H1 (cell line): ENCODE results near the gene CAMK2B. TPM values are rescaled to one million over a fixed set of nuclear protein-coding genes. Genes with fewer than 3 reads are reported as not detected.

Experiments used
- CTCF ChIA-PET: fragments of 300-600 bp; sonication (Branson Sonifier 250); formaldehyde crosslinking; loops from one replicate; lab custom pipeline; 2021; ENCODE audit not compliant: partially characterized antibody; lab: Charles Lee
- POLR2A ChIA-PET: fragments of 300-600 bp; sonication (Branson Sonifier 250); formaldehyde crosslinking; loops from one replicate; lab custom pipeline; 2021; ENCODE audit warnings: inconsistent platforms; ENCODE audit not compliant: partially characterized antibody; lab: Charles Lee
- DNase-seq, 2 experiments: peaks; one replicate each; pipeline versions ENCODE4 v3.0.0 to v3.0.0-alpha.2; 2010 to 2022; ENCODE audit warnings: low spot score in 2 of 2, low read depth in 1 of 2, mixed read lengths in 1 of 2
- FAIRE-seq: peaks from 2 replicates; lab custom pipeline; 2011; peaks lifted over from hg19 to GRCh38; lab: Jason Lieb, UNC
- H2AFZ ChIP-seq: 2 replicates; pipeline ENCODE4 v1.8.1; 2012; ENCODE audit warnings: low read length, inconsistent platforms
- H2AK5ac ChIP-seq: 2 replicates; pipeline ENCODE4 v1.6.1; 2013; ENCODE audit warnings: low read depth, low read length
- H2BK120ac ChIP-seq: replicated peaks from 2 replicates; pipeline ENCODE3; 2013; ENCODE audit warnings: low read depth, low read length, inconsistent platforms
- H2BK12ac ChIP-seq: 2 replicates; pipeline ENCODE4 v1.6.1; 2013; ENCODE audit warnings: low read depth, low read length
- H2BK15ac ChIP-seq: 2 replicates; pipeline ENCODE4 v1.6.1; 2013; ENCODE audit warnings: low read length
- H2BK20ac ChIP-seq: 2 replicates; pipeline ENCODE4 v1.6.1; 2013; ENCODE audit warnings: low read length
- H2BK5ac ChIP-seq: 2 replicates; pipeline ENCODE4 v1.6.1; 2013; ENCODE audit warnings: low read depth, low read length
- H3K14ac ChIP-seq: 2 replicates; pipeline ENCODE4 v1.6.1; 2013; ENCODE audit warnings: inconsistent platforms; ENCODE audit not compliant: insufficient read length
- H3K18ac ChIP-seq: 2 replicates; pipeline ENCODE4 v1.6.1; 2013; ENCODE audit warnings: low read length; ENCODE audit errors: extremely low read depth
- H3K23ac ChIP-seq: 2 replicates; pipeline ENCODE4 v1.6.1; 2013; ENCODE audit warnings: inconsistent platforms; ENCODE audit not compliant: insufficient read length
- H3K23me2 ChIP-seq: 2 replicates; pipeline ENCODE4 v1.6.1; 2013; ENCODE audit warnings: low read depth, low read length
- H3K27ac ChIP-seq: 2 replicates; pipeline ENCODE4 v1.6.1; 2011; ENCODE audit warnings: low read depth, low read length, inconsistent platforms
- H3K27me3 ChIP-seq, 4 experiments: replicated peaks in 1 of 4; 1 replicate in 1 of 4; 2 replicates in 3 of 4; pipeline versions ENCODE4 v1.6.1 to v1.8.1; 2011 to 2013; ENCODE audit warnings: low read length in 3 of 4, mild to moderate bottlenecking in 3 of 4, inconsistent platforms in 2 of 4, mixed read lengths in 2 of 4, moderate library complexity in 1 of 4; ENCODE audit not compliant: control insufficient read depth in 3 of 4, insufficient read depth in 3 of 4; ENCODE audit errors: extremely low read depth in 1 of 4
- H3K36me3 ChIP-seq, 4 experiments: 2 replicates each; pipeline versions ENCODE4 v1.6.1 to v1.8.1; 2011 to 2013; ENCODE audit warnings: mild to moderate bottlenecking in 4 of 4, low read length in 3 of 4, moderate library complexity in 2 of 4, control low read depth in 1 of 4, inconsistent platforms in 1 of 4; ENCODE audit not compliant: insufficient read depth in 4 of 4, control insufficient read depth in 2 of 4
- H3K4ac ChIP-seq: replicated peaks from 2 replicates; pipeline ENCODE3; 2013; ENCODE audit warnings: low read length, low read depth, mixed read lengths, inconsistent platforms; ENCODE audit not compliant: insufficient read length
- H3K4me1 ChIP-seq, 4 experiments: replicated peaks in 1 of 4; 1 replicate in 1 of 4; 2 replicates in 3 of 4; pipeline versions ENCODE4 v1.6.1 to v1.8.1; 2011 to 2013; ENCODE audit warnings: low read length in 3 of 4, inconsistent platforms in 2 of 4, mixed read lengths in 1 of 4; ENCODE audit not compliant: insufficient read depth in 4 of 4, control insufficient read depth in 3 of 4
- H3K4me2 ChIP-seq, 2 experiments: 2 replicates each; pipeline versions ENCODE4 v1.6.1 to v1.8.1; 2011 to 2013; ENCODE audit warnings: low read depth in 2 of 2, low read length in 2 of 2, control low read depth in 1 of 2, inconsistent platforms in 1 of 2, mild to moderate bottlenecking in 1 of 2; ENCODE audit not compliant: insufficient read depth in 1 of 2
- H3K4me3 ChIP-seq, 4 experiments: fragments of 200-600, 300-600 bp in 1 of 4; sonication (generic), shearing (Covaris generic), sonication (Bioruptor Twin) in 1 of 4; 2 replicates each; pipeline versions ENCODE4 v1.5.1 to v1.8.1; 2011 to 2016; ENCODE audit warnings: low read length in 4 of 4, low read depth in 3 of 4, control low read depth in 2 of 4, inconsistent platforms in 2 of 4, mild to moderate bottlenecking in 2 of 4, mixed read lengths in 1 of 4, moderate library complexity in 1 of 4; ENCODE audit not compliant: insufficient read depth in 2 of 4; ENCODE audit errors: extremely low read depth in 1 of 4
- H3K56ac ChIP-seq: replicated peaks from 2 replicates; pipeline ENCODE3; 2013; ENCODE audit warnings: low read depth, mild to moderate bottlenecking, mixed read lengths, low read length, inconsistent platforms; ENCODE audit not compliant: insufficient read length
- H3K79me1 ChIP-seq: 2 replicates; pipeline ENCODE4 v1.6.1; 2013; ENCODE audit warnings: low read depth, low read length, control low read depth
- H3K79me2 ChIP-seq, 2 experiments: 2 replicates each; pipeline versions ENCODE4 v1.6.1 to v1.8.1; 2012 to 2013; ENCODE audit warnings: low read length in 2 of 2, mild to moderate bottlenecking in 2 of 2, inconsistent platforms in 1 of 2; ENCODE audit not compliant: insufficient read depth in 2 of 2, control insufficient read depth in 1 of 2
- H3K9ac ChIP-seq, 4 experiments: replicated peaks in 1 of 4; 1 replicate in 1 of 4; 2 replicates in 3 of 4; pipeline versions ENCODE4 v1.6.1 to v1.8.1; 2011 to 2013; ENCODE audit warnings: low read depth in 3 of 4, low read length in 3 of 4, control low read depth in 2 of 4, mild to moderate bottlenecking in 2 of 4, moderate library complexity in 2 of 4, inconsistent platforms in 1 of 4; ENCODE audit errors: extremely low read depth in 1 of 4
- H3K9me3 ChIP-seq, 2 experiments: 2 replicates each; pipeline versions ENCODE4 v1.6.1 to v1.8.1; 2012 to 2013; ENCODE audit warnings: mild to moderate bottlenecking in 2 of 2, moderate library complexity in 2 of 2, control low read depth in 1 of 2, inconsistent platforms in 1 of 2, low read depth in 1 of 2, low read length in 1 of 2, mixed read lengths in 1 of 2; ENCODE audit not compliant: insufficient read depth in 2 of 2
- H4K20me1 ChIP-seq, 2 experiments: replicated peaks in 1 of 2; 2 replicates each; pipeline versions ENCODE3 to v1.8.1; 2011 to 2013; ENCODE audit warnings: inconsistent platforms in 2 of 2, low read length in 2 of 2, mild to moderate bottlenecking in 1 of 2; ENCODE audit not compliant: insufficient read depth in 2 of 2, control insufficient read depth in 1 of 2
- H4K5ac ChIP-seq: 2 replicates; pipeline ENCODE4 v1.6.1; 2013; ENCODE audit warnings: low read length, low read depth, mixed read lengths, inconsistent platforms; ENCODE audit not compliant: insufficient read length
- H4K8ac ChIP-seq: 2 replicates; pipeline ENCODE4 v1.8.0; 2013; ENCODE audit warnings: mild to moderate bottlenecking, moderate library complexity, low read length, inconsistent platforms; ENCODE audit not compliant: insufficient read depth; ENCODE audit errors: extremely low read depth
- H4K91ac ChIP-seq: replicated peaks from 2 replicates; pipeline ENCODE3; 2013; ENCODE audit warnings: low read length, mixed read lengths, inconsistent platforms; ENCODE audit not compliant: insufficient read length
- ATF2 ChIP-seq: IDR thresholded peaks from 2 replicates; pipeline ENCODE4 v1.6.1; 2012; ENCODE audit warnings: low read length, inconsistent platforms
- RNF2 ChIP-seq: fragments of 200-900, 300-1000 bp; sonication (generic); IDR thresholded peaks from 2 replicates; pipeline ENCODE4 v1.7.1; 2016; ENCODE audit warnings: borderline replicate concordance, low read depth, mild to moderate bottlenecking, antibody characterized with exemption, low read length; ENCODE audit not compliant: poor library complexity, severe bottlenecking; ENCODE audit errors: missing control alignments
- SIRT6 ChIP-seq: IDR thresholded peaks from one replicate; pipeline ENCODE4 v1.7.1; 2012; ENCODE audit warnings: low read length, inconsistent platforms
- SIX5 ChIP-seq: IDR thresholded peaks from 2 replicates; pipeline ENCODE4 v1.6.1; 2011; ENCODE audit warnings: mild to moderate bottlenecking, low read depth, low read length
- SP1 ChIP-seq: IDR thresholded peaks from 2 replicates; pipeline ENCODE4 v1.6.1; 2011; ENCODE audit warnings: low read depth, low read length
- SUZ12 ChIP-seq: fragments of 200-600 bp; sonication (generic); IDR thresholded peaks from 2 replicates; pipeline ENCODE4 v1.6.1; 2012; ENCODE audit warnings: mild to moderate bottlenecking, inconsistent platforms, low read length, moderate library complexity, mixed read lengths
- YY1 ChIP-seq: IDR thresholded peaks from 2 replicates; pipeline ENCODE4 v1.6.1; 2011; ENCODE audit warnings: low read depth, mild to moderate bottlenecking, low read length
- ZNF274 ChIP-seq: IDR thresholded peaks from 2 replicates; pipeline ENCODE4 v1.7.0; 2012; ENCODE audit warnings: low read length, borderline replicate concordance; ENCODE audit errors: extremely low read depth
- WGBS, 2 experiments: shearing (Covaris generic) in 1 of 2; methylation state at CpG; one replicate each; pipeline versions ENCODE4 v1.1.6 to v1.1.7; 2013 to 2015; ENCODE audit warnings: low lambda C conversion rate in 2 of 2, mixed read lengths in 2 of 2, inconsistent platforms in 1 of 2, low coverage in 1 of 2, missing lambda C conversion rate in 1 of 2; ENCODE audit not compliant: insufficient replicate concordance in 2 of 2, insufficient coverage in 1 of 2, insufficient read length in 1 of 2; ENCODE audit errors: extremely low coverage in 1 of 2, missing lambda C conversion rate in 1 of 2; 5-methylcytosine and 5-hydroxymethylcytosine counted together
- long read RNA-seq, 2 experiments: library from RNA in 1 of 2; library from capped mRNA in 1 of 2; stranded (forward); transcript quantifications; one replicate each; pipeline ENCODE4 v2.0.0, GENCODE V29; 2021; ENCODE audit warnings: inconsistent platforms in 1 of 2
- polyA minus RNA-seq, 3 experiments: library from RNA; depleted of rRNA, polyadenylated mRNA; stranded (reverse); fragments of >200 nt; gene quantifications; 1 replicate in 2 of 3; 2 replicates in 1 of 3; pipeline ENCODE4 v1.2.3, GENCODE V29; 2011
- polyA plus RNA-seq, 7 experiments: library from polyadenylated mRNA; depleted of rRNA in 3 of 7; stranded (reverse) in 5 of 7; unstranded in 2 of 7; fragments of >200 nt in 5 of 7; fragments of 200-250 nt in 2 of 7; gene quantifications; 1 replicate in 5 of 7; 2 replicates in 1 of 7; 4 replicates in 1 of 7; pipeline versions ENCODE4 v1.2.1 to v1.2.3, GENCODE V29; 2011 to 2013; ENCODE audit warnings: missing spikeins in 2 of 7, mixed read lengths in 2 of 7
- total RNA-seq: library from RNA; stranded (reverse); fragmentation: NEBNext Ultra II Directional; extraction: Animal tissue kit (Norgen Biotek cat#: 25700); gene quantifications from 2 replicates; pipeline ENCODE4 v1.2.1, GENCODE V29; 2021

Gene CAMK2B
- total RNA-seq (0.15 and 0.17 TPM in 2 replicates), polyA plus RNA-seq (2011; rRNA removed) (0.05 and 0.14 TPM in 2 replicates), polyA minus RNA-seq (2011; rRNA and poly(A)+ RNA removed) (not detected in 2 replicates)
- polyA plus RNA-seq (2011; cell fraction: cytosol; rRNA removed) = 0.39 TPM
- polyA plus RNA-seq (2011; cell fraction: nucleus; rRNA removed) = 0.23 TPM
- polyA plus RNA-seq (2012, experiment 1 of 2) = 0.04 to 0.09 TPM (median 0.09 TPM) in 3 of 4 replicates, not detected in the other
- polyA plus RNA-seq (2012, experiment 2 of 2) = not detected
- 0.02 TPM for polyA plus RNA-seq (2013, experiment 1 of 2)
- polyA plus RNA-seq (2013, experiment 2 of 2) = 0.02 TPM
- not detected for polyA minus RNA-seq (2011; cell fraction: cytosol; rRNA and poly(A)+ RNA removed)
- not detected for polyA minus RNA-seq (2011; cell fraction: nucleus; rRNA and poly(A)+ RNA removed)
- long read RNA-seq, experiment 1 = 0 reads
- long read RNA-seq, experiment 2 = 0 reads

GRCh38 chr7:44325201-44325671 lies at the start of gene CAMK2B:
CAMK2B (minus strand) TSS chr7:44325594; CDS start chr7:44325421, 173 bp downstream.
- no peaks in the 10 kb centered on the region for H3K79me1 ChIP-seq
- H3K4me2 ChIP-seq = peak within 1 kb of the TSS; percentile 66 to 78
- DNase-seq (no peak), FAIRE-seq (no peak)
- H3K18ac ChIP-seq = no peak within 1 kb of the TSS; the same call in 1 of the 2 replicates
- H3K23me2 ChIP-seq = peaks cover 3% of the 10 kb centered on the region; the same call in 1 of the 2 replicates
- H2BK12ac ChIP-seq = no peak within 1 kb of the TSS
- no peak within 1 kb of the TSS for H3K23ac ChIP-seq
- H3K9ac ChIP-seq = no peak within 1 kb of the TSS; a peak in 1 of 7 replicates
- H3K36me3 ChIP-seq = no peaks in the 10 kb centered on the region; a peak in 1 of 8 replicates
- H3K4me3 ChIP-seq = peak within 1 kb of the TSS; percentile 16 to 59 (median 28); a peak in 7 of 8 replicates
- H2BK120ac ChIP-seq = no peak within 1 kb of the TSS
- 0 out of 2 replicates have a peak within 1 kb of the TSS, but pooled peaks have one; percentile 66 for H4K8ac ChIP-seq
- H3K4ac ChIP-seq = no peak within 1 kb of the TSS
- POLR2A ChIA-PET = no interaction called here
- H4K5ac ChIP-seq = no peak within 1 kb of the TSS
- H3K9me3 ChIP-seq = no peaks in the 10 kb centered on the region
- no peak within 1 kb of the TSS for H2BK20ac ChIP-seq
- peaks cover 37 to 52% (median 46%) of the 10 kb centered on the region in 4 experiments for H3K27me3 ChIP-seq
- H3K14ac ChIP-seq = no peak within 1 kb of the TSS
- no peak within 1 kb of the TSS for H3K56ac ChIP-seq
- no peak within 1 kb of the TSS for H3K27ac ChIP-seq
- TF ChIP-seq ZNF274 = no peak
- TF ChIP-seq SP1 = no peak
- TF ChIP-seq ATF2 = no peak
- no peak for TF ChIP-seq SIRT6
- TF ChIP-seq RNF2 = no peak
- TF ChIP-seq SUZ12 = no peak
- TF ChIP-seq YY1 = no peak
- TF ChIP-seq SIX5 = no peak
- no peaks in the 10 kb centered on the region for H4K20me1 ChIP-seq
- WGBS, 2 experiments = 0% methylated on average over 10 of the region's 85 CpGs; no CpG with 5 or more reads in 1 of the 2 experiments
- H2BK5ac ChIP-seq = no peak within 1 kb of the TSS
- CTCF ChIA-PET = no interaction called here
- H3K79me2 ChIP-seq = no peaks in the 10 kb centered on the region
- no peak within 1 kb of the TSS for H2BK15ac ChIP-seq
- no peak within 1 kb of the TSS for H2AK5ac ChIP-seq
- peaks cover 0 to 14% (median 7%) of the 10 kb centered on the region in 4 experiments; a peak in 5 of 7 replicates for H3K4me1 ChIP-seq
- no peak within 1 kb of the TSS for H2AFZ ChIP-seq
- H4K91ac ChIP-seq = no peak within 1 kb of the TSS
